SIG-M5 (cell line): ENCODE results near the gene NPIPB8.
"Not testable (repeated sequence)": the region's sequence is repeated elsewhere in the genome, so short reads cannot be mapped to it uniquely, and the experiment has no call there.

Experiments used
- DNase-seq: peaks from one replicate; lab custom pipeline; 2025; lab: John Stamatoyannopoulos, UW

Gene NPIPB8

GRCh38 chr16:28607116-28607623 is 30.7 kb upstream of the NPIPB8 start:
- no peak for DNase-seq

DNA sequence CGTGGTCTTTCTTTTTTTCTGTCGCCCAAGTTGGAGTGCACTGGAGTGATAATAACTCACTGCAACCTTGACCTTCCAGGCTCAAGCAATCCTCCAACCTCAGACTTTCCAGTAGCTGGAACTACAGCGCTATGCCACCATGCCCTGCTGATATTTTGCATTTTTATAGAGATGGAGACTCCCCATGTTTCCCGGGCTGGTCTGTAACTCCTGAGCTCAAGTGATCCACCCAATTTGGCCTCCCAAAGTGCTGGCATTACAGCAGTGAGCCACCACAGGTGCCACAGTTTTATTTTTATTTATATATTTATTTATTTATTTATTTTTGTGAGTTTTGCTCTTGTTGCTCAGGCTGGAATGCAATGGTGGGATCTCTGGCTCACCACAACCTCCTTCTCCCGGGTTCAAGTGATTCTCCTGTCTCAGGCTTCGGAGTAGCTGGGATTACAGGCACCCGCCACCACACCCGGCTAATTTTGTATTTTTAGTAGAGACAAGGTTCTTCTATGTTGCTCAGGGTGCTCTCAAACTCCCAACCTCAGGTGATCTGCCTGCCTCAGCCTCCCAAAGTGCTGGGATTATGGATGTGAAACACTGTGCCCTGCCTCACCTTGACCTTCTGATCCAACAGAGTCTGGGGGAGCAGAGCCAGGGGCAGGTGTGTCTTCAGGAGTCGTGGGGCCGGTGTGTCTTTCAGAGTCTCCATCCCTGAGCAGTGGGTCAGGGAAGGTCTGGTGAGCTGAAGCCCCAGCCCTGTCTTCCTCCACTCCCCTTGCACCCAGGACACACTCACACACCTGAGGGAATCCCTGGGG is 30.0 kb upstream of the NPIPB8 start:
- not testable (repeated sequence) for DNase-seq

DNA sequence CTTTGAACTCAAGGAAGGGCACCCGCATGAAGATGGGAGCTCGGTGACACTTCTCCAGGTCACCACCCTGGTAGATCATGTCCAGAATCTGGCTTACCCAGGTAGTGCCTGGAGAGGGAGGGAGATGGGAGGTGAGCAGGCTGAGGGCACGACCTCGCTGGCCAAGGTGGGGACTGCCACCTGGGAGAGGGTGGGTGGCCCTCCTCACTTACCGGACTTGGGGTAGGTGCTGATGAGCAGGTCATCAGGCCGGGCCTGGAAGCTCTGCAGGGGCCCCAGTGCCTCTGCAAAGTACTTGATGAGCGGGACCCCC is 29.4 kb upstream of the NPIPB8 start:
- DNase-seq: not testable (repeated sequence)

- not testable (repeated sequence) for DNase-seq
These were observed 28.8 kb upstream of the NPIPB8 start for GRCh38 chr16:28608867-28609596.

- no peak for DNase-seq
These were observed 28.0 kb upstream of the NPIPB8 start, which contains the start of gene SULT1A1 for GRCh38 chr16:28609631-28610594. Gene SULT1A1 (minus strand): TSS chr16:28610044. CDS start chr16:28608855, 1,189 bp downstream.

- DNase-seq: no peak
These were observed 27.2 kb upstream of the NPIPB8 start for GRCh38 chr16:28610595-28611191.

- not testable (repeated sequence) for DNase-seq
These were observed 25.2 kb upstream of the NPIPB8 start for GRCh38 chr16:28612359-28613280.

- not testable (repeated sequence) for DNase-seq
These were observed 24.0 kb upstream of the NPIPB8 start for GRCh38 chr16:28613912-28614311.

DNA sequence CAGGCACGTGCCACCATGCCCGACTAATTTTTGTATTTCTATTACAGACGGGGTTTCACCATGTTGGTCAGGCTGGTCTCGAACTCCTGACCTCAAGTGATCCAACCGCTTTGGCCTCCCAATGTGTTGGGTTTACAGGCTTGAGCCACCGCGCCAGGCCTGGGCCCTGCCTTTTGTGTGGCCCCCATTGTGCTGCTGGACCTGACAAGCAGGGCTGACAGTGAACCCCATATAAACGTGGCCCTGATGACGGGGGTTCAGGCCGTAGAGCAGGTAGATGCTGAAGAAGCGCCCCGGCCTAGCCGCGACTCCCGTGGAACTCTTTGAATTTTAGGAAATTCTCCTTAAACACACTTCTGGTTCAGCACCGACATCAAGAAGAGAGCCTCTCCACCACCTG is 23.3 kb upstream of the NPIPB8 start:
- DNase-seq: not testable (repeated sequence)

- DNase-seq: not testable (repeated sequence)
These were observed 22.2 kb upstream of the NPIPB8 start for GRCh38 chr16:28615486-28616223.

GRCh38 chr16:28616224-28616577 is 21.7 kb upstream of the NPIPB8 start:
- DNase-seq: not testable (repeated sequence)

- no peak for DNase-seq
These were observed 21.2 kb upstream of the NPIPB8 start for GRCh38 chr16:28616636-28617035.

DNA sequence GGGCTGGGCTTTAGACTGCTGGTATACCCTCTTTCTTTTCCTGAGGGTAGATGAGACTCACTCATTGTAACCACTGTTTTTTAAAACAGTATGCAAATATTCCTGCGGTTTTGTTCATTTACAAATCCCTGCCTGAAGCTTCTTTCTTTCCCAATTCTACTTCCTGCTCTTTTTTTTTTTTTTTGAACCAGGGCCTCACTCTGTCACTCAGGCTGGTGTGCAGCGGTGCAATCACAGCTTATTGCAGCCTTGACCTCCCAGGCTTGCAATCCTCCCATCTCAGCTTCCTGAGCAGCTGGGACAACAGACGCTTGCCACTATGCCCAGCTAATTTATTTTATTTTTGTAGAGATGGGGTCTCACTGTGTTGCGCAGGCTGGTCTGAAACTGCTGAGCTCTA is 20.0 kb upstream of the NPIPB8 start:
- DNase-seq: no peak

- DNase-seq: not testable (repeated sequence)
These were observed 17.5 kb upstream of the NPIPB8 start for GRCh38 chr16:28620316-28620715.

GRCh38 chr16:28621481-28622155 is 16.2 kb upstream of the NPIPB8 start:
- no peak for DNase-seq

DNA sequence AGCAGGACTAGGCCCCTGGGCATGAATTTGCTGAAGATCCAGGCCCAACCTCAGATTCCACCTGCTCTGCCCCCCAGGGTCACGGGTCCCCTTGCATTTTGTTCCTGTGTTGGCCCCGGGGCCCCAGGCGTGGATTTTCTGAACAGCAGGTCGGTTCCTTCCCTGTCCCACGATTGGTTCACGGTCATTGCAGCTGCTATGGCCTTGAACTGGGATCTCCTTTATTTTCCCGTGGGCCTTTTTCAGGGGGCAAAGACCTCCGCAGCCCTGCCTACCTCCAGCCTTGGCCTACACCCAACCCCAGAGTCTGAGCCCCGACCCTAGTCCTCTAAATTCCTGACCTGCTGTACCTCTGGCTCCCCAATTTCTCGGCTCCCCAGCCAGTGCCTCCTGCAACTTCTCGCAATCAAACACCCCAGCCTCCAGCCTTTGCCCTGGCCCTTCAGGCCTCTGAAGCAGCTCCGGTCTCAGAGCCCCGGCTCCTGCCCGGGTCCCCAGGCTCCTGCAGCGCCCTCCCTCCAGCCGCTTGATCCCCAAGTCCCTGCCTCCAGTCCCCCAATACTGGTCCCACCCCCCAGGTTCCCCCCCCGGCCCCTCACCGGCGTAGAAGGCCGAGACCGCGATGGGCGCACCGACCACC is 15.2 kb upstream of the NPIPB8 start:
- not testable (repeated sequence) for DNase-seq

- no peak for DNase-seq
These were observed 14.6 kb upstream of the NPIPB8 start for GRCh38 chr16:28623172-28623711.

DNA sequence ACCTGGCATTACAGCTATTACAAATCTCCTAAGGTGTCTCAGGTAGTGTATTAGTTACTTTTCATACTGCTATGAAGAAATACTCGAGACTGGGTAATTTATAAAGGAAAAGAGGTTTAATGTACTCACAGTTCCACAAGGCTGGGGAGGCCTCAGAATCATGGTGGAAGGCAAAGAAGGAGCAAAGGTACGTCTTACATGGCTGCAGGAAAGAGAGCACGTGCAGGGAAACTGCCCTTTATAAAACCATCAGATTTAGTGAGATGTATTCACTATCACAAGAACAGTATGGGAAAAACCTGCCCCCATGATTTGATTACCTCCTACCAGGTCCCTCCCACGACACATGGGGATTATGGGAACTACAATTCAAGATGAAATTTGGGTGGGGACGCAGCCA is 7.0 kb upstream of the NPIPB8 start:
- not testable (repeated sequence) for DNase-seq
